HepG2 (cell line): ENCODE results near the gene ANKLE1. TPM values are rescaled to one million over a fixed set of nuclear protein-coding genes. Genes with fewer than 3 reads are reported as not detected.

Experiments
- ATAC-seq: fragments of 200-7000 bp; cut with Tn5 transposase; 3 replicates; pipeline ENCODE4 v1.9.1; 2020; ENCODE audit warnings: mild to moderate bottlenecking, moderate library complexity
- BruUV-seq: library from RNA; stranded (reverse); fragments of 400-500 nt; replicated peaks from 2 replicates; lab custom pipeline; 2021; lab: Mats Ljungman, UMichigan
- CTCF ChIA-PET: fragments of 300-600 bp; formaldehyde crosslinking; extraction: SDS; loops from one replicate; lab custom pipeline; 2021; ENCODE audit warnings: low total read pairs, inconsistent platforms, low intra/inter-chr PET ratio; lab: Yijun Ruan, JAX
- POLR2A ChIA-PET: fragments of 350-600 bp; sonication (Branson Sonifier 250); formaldehyde crosslinking; loops from one replicate; lab custom pipeline; 2020; ENCODE audit warnings: antibody characterized with exemption, inconsistent platforms; lab: Yijun Ruan, JAX
- DNase-seq: peaks from one replicate; pipeline ENCODE4 v3.0.0-alpha.2; 2015; ENCODE audit warnings: low spot score
- FAIRE-seq: peaks from 3 replicates; lab custom pipeline; 2011; peaks lifted over from hg19 to GRCh38; lab: Jason Lieb, UNC
- H2AFZ ChIP-seq: one replicate; pipeline ENCODE4 v1.6.1; 2011; ENCODE audit warnings: low read length, inconsistent platforms
- H3K27ac ChIP-seq: fragments of 300-600 bp; 3 replicates; pipeline ENCODE4 v1.8.0; 2011; ENCODE audit warnings: mixed run types, mild to moderate bottlenecking, mixed read lengths, low read length, inconsistent platforms; ENCODE audit not compliant: insufficient read depth; ENCODE audit errors: extremely low read length
- H3K27me3 ChIP-seq, 2 experiments: fragments of 200-600 bp in 1 of 2; 2 replicates in 1 of 2; 3 replicates in 1 of 2; pipeline versions ENCODE4 v1.6.0 to v1.8.0; 2011; ENCODE audit warnings: low read length in 2 of 2, mild to moderate bottlenecking in 2 of 2, moderate library complexity in 2 of 2, inconsistent platforms in 1 of 2; ENCODE audit not compliant: insufficient read depth in 2 of 2, control insufficient read depth in 1 of 2
- H3K36me3 ChIP-seq, 2 experiments: fragments of 200-600 bp in 1 of 2; replicated peaks in 1 of 2; 2 replicates in 1 of 2; 3 replicates in 1 of 2; pipeline versions ENCODE4 v1.5.1 to v1.8.0; 2011; ENCODE audit warnings: low read length in 2 of 2, inconsistent platforms in 1 of 2; ENCODE audit not compliant: insufficient read depth in 2 of 2, control insufficient read depth in 1 of 2
- H3K4me1 ChIP-seq: 2 replicates; pipeline ENCODE4 v1.5.1; 2012; ENCODE audit warnings: low read length, inconsistent platforms; ENCODE audit not compliant: insufficient read depth
- H3K4me2 ChIP-seq: 2 replicates; pipeline ENCODE4 v1.6.0; 2011; ENCODE audit warnings: low read depth, low read length, inconsistent platforms
- H3K4me3 ChIP-seq, 3 experiments: fragments of 200-600 bp in 1 of 3; sonication (generic), shearing (Covaris generic) in 1 of 3; replicated peaks in 1 of 3; 2 replicates each; pipeline ENCODE4 v1.5.1; 2011 to 2016; ENCODE audit warnings: low read length in 3 of 3, inconsistent platforms in 2 of 3, low read depth in 2 of 3, mild to moderate bottlenecking in 2 of 3, control low read depth in 1 of 3, mixed read lengths in 1 of 3; ENCODE audit not compliant: insufficient read depth in 1 of 3
- H3K79me2 ChIP-seq: one replicate; pipeline ENCODE4 v1.6.1; 2011; ENCODE audit warnings: low read length, inconsistent platforms; ENCODE audit not compliant: insufficient read depth
- H3K9ac ChIP-seq: 2 replicates; pipeline ENCODE4 v1.6.0; 2011; ENCODE audit warnings: mild to moderate bottlenecking, low read depth, low read length, inconsistent platforms; ENCODE audit not compliant: insufficient read depth
- H3K9me3 ChIP-seq: 2 replicates; pipeline ENCODE4 v1.5.1; 2012; ENCODE audit warnings: mild to moderate bottlenecking, low read length
- H4K20me1 ChIP-seq: 2 replicates; pipeline ENCODE4 v1.6.0; 2011; ENCODE audit warnings: inconsistent platforms, mild to moderate bottlenecking, low read length, moderate library complexity; ENCODE audit not compliant: insufficient read depth
- ARNT ChIP-seq: fragments of 450-650 bp; IDR thresholded peaks from 2 replicates; pipeline ENCODE4 v1.6.1; 2017
- ATM ChIP-seq: fragments of 450-650 bp; IDR thresholded peaks from 2 replicates; pipeline ENCODE4 v1.7.1; 2017; ENCODE audit warnings: mild to moderate bottlenecking, borderline replicate concordance
- CC2D1A ChIP-seq: sonication (generic); formaldehyde crosslinking; IDR thresholded peaks from 2 replicates; pipeline ENCODE4 v1.8.1; 2023; ENCODE audit warnings: mild to moderate bottlenecking, missing genetic modification reagents
- EHMT2 ChIP-seq: fragments of 200-600 bp; sonication (generic); IDR thresholded peaks from 2 replicates; pipeline ENCODE4 v1.7.0; 2017; ENCODE audit warnings: antibody characterized with exemption, low read depth, low read length, borderline replicate concordance
- HMG20A ChIP-seq: IDR thresholded peaks from 2 replicates; pipeline ENCODE4 v1.6.1; 2016; ENCODE audit warnings: borderline replicate concordance
- PAX8 ChIP-seq: sonication (generic); formaldehyde crosslinking; IDR thresholded peaks from 2 replicates; pipeline ENCODE4 v1.8.0; 2022; ENCODE audit warnings: mild to moderate bottlenecking, missing genetic modification reagents, borderline replicate concordance
- SRF ChIP-seq: IDR thresholded peaks from 2 replicates; pipeline ENCODE4 v1.6.1; 2011; ENCODE audit warnings: mild to moderate bottlenecking, low read depth, low read length, moderate library complexity
- SRSF1 ChIP-seq: fragments of 200-400 bp; formaldehyde crosslinking; optimal IDR thresholded peaks from 2 replicates; pipeline ENCODE3; 2017; ENCODE audit warnings: mild to moderate bottlenecking, low read depth, low read length, moderate library complexity
- TRIM24 ChIP-seq: sonication (generic); formaldehyde crosslinking; IDR thresholded peaks from 2 replicates; pipeline ENCODE4 v1.8.0; 2022; ENCODE audit warnings: mild to moderate bottlenecking, missing genetic modification reagents
- ZC3H13 ChIP-seq: sonication (generic); formaldehyde crosslinking; IDR thresholded peaks from 2 replicates; pipeline ENCODE4 v1.8.1; 2023; ENCODE audit warnings: mild to moderate bottlenecking, missing genetic modification reagents, moderate library complexity
- ZFP41 ChIP-seq: sonication (generic); formaldehyde crosslinking; IDR thresholded peaks from 2 replicates; pipeline ENCODE4 v1.4.0; 2020; ENCODE audit warnings: mild to moderate bottlenecking, missing genetic modification reagents, borderline replicate concordance
- WGBS: methylation state at CpG from one replicate; pipeline ENCODE4 v1.1.6; 2017; ENCODE audit warnings: low lambda C conversion rate; 5-methylcytosine and 5-hydroxymethylcytosine counted together
- in situ Hi-C: cut with HindIII; loops from 2 replicates; pipeline ENCODE4 v1.10.0; 2017; ENCODE audit warnings: low pct_unique_long_range_greater_than_20kb; ENCODE audit not compliant: extremely low pct_ligation_motif_present
- intact Hi-C: fragments of 100-400 bp; cut with micrococcal nuclease; formaldehyde crosslinking; loops from one replicate; pipeline ENCODE4 v1.10.0; 2022; ENCODE audit not compliant: unreplicated experiment
- polyA plus RNA-seq, 8 experiments: library from polyadenylated mRNA; depleted of rRNA in 3 of 8; stranded (reverse) in 7 of 8; unstranded in 1 of 8; fragments of >200 nt; fragmentation: Illumina TruSeq in 4 of 8; extraction: Trizol in 4 of 8; gene quantifications; 2 replicates each; pipeline versions ENCODE4 v1.2.1 to v1.2.3, GENCODE V29; 2011 to 2016; ENCODE audit warnings: low read depth in 4 of 8, missing spikeins in 1 of 8, mixed read lengths in 1 of 8; ENCODE audit not compliant: insufficient read depth in 1 of 8
- total RNA-seq, 5 experiments: library from RNA; depleted of rRNA; stranded (reverse); fragments of >200 nt; fragmentation: Illumina TruSeq; extraction: Trizol; gene quantifications; 2 replicates each; pipeline ENCODE4 v1.2.3, GENCODE V29; 2016; ENCODE audit warnings: low read depth in 1 of 5
- TF ChIP-seq, protein P1 (sequence below): sonication (generic); formaldehyde crosslinking; IDR thresholded peaks from 2 replicates; pipeline ENCODE4 v1.5.1; 2020; ENCODE audit warnings: missing genetic modification reagents, mild to moderate bottlenecking, borderline replicate concordance
- TF ChIP-seq, protein P2 (sequence below): sonication (generic); formaldehyde crosslinking; IDR thresholded peaks from 2 replicates; pipeline ENCODE4 v1.4.0; 2020; ENCODE audit warnings: missing genetic modification reagents, borderline replicate concordance
- TF ChIP-seq, protein P3 (sequence below): sonication (generic); formaldehyde crosslinking; IDR thresholded peaks from 2 replicates; pipeline ENCODE4 v1.5.0; 2020; ENCODE audit warnings: mild to moderate bottlenecking, missing genetic modification reagents
- TF ChIP-seq, protein P4 (sequence below): sonication (generic); formaldehyde crosslinking; IDR thresholded peaks from 2 replicates; pipeline ENCODE4 v1.4.0; 2020; ENCODE audit warnings: missing genetic modification reagents, mild to moderate bottlenecking, borderline replicate concordance

Gene ANKLE1
- total and polyA plus RNA-seq, 2 of the 13 experiments (the other 11 are each of a cell fraction or from before 2014, with no cell fraction given), result 0.69 to 1.5 TPM

DNA sequence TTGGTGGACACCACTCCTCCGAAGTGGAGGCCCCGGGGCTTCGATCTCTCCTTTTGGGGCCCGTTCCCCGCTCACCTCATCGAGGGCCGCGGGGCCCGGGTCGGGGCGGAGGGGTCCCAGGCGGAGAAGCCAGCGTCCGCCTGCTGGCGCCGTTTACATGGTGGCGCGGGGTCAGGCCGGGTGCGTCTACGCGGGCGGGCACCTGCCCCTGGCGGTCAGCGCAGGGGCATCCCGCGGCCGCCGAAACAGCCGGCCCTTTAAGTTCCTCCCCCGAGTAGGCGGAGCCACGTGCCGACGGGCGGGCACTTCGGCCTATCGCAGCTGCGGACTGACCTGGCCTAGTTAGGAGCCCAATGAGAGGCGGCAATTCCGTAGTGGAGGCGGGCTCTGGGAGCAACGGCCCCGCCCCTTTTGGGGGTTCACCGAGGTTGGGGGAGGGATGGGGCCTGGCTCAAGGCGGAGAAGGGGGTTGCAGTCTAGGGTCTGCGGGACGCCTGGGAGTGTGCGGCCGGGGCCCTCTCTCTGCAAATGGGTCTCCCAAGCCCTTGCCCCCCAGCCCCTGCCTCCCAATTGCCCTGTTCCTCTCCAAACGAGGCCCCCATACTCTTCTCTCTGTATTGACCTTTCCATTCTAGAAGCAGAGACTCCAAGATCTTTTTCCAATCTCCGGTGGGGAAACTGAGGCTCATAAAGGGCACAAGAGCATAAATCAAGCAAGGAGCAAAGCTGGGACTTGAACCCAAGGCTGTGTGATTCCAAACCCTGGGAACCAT, 21.7 kb downstream of the ANKLE1 start, which contains the start of gene ABHD8:
ABHD8 (minus strand) TSS at position 259 of the 773 bp plus-strand sequence. CDS start 1,809 bp downstream, outside the sequence.
- no TSS peak for BruUV-seq
- peak within 1 kb of the TSS; percentile 97 for H3K4me2 ChIP-seq
- H4K20me1 ChIP-seq, result no peaks in the 10 kb centered on the region
- 0% methylated on average over 9 of the region's 52 CpGs for WGBS
- H2AFZ ChIP-seq, result peak within 1 kb of the TSS; percentile 35
- H3K4me3 ChIP-seq, result peak within 1 kb of the TSS; percentile 81 to 88 (median 81)
- H3K27ac ChIP-seq, result peak within 1 kb of the TSS; percentile 57
- ATAC-seq, result peak; percentile 88
- ChIA-PET POLR2A (interaction anchor here (0.6 to 1.8 kb wide), 5 partner anchors 48 to 88 kb away, joined by 3 to 6 read pairs (median 3); partner anchors contain the start of gene USE1), CTCF (no interaction called here)
- intact Hi-C loops (loop anchor here (1.0 kb wide), 1 partner anchor 88 kb away; the partner anchor contains the start of gene USE1), in situ Hi-C loops (no loop called here)
- peaks cover 3% of the 10 kb centered on the region for H3K79me2 ChIP-seq
- H3K27me3 ChIP-seq, result no peaks in the 10 kb centered on the region
- H3K9me3 ChIP-seq, result peaks cover 1% of the 10 kb centered on the region; the same call in 1 of the 2 replicates
- H3K36me3 ChIP-seq, result peaks cover 0 to 3% of the 10 kb centered on the region in 2 experiments; a peak in 1 of 5 replicates
- peak; percentile 93 for DNase-seq
- peak within 1 kb of the TSS; percentile 76 for H3K9ac ChIP-seq
- peaks cover 33% of the 10 kb centered on the region for H3K4me1 ChIP-seq
- FAIRE-seq, result peak; percentile 36
- no peak for TF ChIP-seq SRSF1
- TF ChIP-seq, protein P1, sequence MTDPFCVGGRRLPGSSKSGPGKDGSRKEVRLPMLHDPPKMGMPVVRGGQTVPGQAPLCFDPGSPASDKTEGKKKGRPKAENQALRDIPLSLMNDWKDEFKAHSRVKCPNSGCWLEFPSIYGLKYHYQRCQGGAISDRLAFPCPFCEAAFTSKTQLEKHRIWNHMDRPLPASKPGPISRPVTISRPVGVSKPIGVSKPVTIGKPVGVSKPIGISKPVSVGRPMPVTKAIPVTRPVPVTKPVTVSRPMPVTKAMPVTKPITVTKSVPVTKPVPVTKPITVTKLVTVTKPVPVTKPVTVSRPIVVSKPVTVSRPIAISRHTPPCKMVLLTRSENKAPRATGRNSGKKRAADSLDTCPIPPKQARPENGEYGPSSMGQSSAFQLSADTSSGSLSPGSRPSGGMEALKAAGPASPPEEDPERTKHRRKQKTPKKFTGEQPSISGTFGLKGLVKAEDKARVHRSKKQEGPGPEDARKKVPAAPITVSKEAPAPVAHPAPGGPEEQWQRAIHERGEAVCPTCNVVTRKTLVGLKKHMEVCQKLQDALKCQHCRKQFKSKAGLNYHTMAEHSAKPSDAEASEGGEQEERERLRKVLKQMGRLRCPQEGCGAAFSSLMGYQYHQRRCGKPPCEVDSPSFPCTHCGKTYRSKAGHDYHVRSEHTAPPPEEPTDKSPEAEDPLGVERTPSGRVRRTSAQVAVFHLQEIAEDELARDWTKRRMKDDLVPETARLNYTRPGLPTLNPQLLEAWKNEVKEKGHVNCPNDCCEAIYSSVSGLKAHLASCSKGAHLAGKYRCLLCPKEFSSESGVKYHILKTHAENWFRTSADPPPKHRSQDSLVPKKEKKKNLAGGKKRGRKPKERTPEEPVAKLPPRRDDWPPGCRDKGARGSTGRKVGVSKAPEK, result no peak
- no peak for TF ChIP-seq EHMT2
- TF ChIP-seq, protein P2, sequence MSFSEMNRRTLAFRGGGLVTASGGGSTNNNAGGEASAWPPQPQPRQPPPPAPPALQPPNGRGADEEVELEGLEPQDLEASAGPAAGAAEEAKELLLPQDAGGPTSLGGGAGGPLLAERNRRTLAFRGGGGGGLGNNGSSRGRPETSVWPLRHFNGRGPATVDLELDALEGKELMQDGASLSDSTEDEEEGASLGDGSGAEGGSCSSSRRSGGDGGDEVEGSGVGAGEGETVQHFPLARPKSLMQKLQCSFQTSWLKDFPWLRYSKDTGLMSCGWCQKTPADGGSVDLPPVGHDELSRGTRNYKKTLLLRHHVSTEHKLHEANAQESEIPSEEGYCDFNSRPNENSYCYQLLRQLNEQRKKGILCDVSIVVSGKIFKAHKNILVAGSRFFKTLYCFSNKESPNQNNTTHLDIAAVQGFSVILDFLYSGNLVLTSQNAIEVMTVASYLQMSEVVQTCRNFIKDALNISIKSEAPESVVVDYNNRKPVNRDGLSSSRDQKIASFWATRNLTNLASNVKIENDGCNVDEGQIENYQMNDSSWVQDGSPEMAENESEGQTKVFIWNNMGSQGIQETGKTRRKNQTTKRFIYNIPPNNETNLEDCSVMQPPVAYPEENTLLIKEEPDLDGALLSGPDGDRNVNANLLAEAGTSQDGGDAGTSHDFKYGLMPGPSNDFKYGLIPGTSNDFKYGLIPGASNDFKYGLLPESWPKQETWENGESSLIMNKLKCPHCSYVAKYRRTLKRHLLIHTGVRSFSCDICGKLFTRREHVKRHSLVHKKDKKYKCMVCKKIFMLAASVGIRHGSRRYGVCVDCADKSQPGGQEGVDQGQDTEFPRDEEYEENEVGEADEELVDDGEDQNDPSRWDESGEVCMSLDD (CRISPR knock-in tag), result no peak
- TF ChIP-seq ARNT, result no peak
- no peak for TF ChIP-seq ZFP41
- TF ChIP-seq, protein P3, sequence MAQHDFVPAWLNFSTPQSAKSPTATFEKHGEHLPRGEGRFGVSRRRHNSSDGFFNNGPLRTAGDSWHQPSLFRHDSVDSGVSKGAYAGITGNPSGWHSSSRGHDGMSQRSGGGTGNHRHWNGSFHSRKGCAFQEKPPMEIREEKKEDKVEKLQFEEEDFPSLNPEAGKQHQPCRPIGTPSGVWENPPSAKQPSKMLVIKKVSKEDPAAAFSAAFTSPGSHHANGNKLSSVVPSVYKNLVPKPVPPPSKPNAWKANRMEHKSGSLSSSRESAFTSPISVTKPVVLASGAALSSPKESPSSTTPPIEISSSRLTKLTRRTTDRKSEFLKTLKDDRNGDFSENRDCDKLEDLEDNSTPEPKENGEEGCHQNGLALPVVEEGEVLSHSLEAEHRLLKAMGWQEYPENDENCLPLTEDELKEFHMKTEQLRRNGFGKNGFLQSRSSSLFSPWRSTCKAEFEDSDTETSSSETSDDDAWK (CRISPR knock-in tag), result no peak
- TF ChIP-seq HMG20A (CRISPR knock-in tag), result no peak
- TF ChIP-seq ATM, result no peak
- no peak for TF ChIP-seq CC2D1A
- TF ChIP-seq ZC3H13 (CRISPR knock-in tag), result no peak
- 0 out of 2 replicates have a peak, but pooled peaks have one; percentile 3 for TF ChIP-seq SRF
- TF ChIP-seq, protein P4, sequence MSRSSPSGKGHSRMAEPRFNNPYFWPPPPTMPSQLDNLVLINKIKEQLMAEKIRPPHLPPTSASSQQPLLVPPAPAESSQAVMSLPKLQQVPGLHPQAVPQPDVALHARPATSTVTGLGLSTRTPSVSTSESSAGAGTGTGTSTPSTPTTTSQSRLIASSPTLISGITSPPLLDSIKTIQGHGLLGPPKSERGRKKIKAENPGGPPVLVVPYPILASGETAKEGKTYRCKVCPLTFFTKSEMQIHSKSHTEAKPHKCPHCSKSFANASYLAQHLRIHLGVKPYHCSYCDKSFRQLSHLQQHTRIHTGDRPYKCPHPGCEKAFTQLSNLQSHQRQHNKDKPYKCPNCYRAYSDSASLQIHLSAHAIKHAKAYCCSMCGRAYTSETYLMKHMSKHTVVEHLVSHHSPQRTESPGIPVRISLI, result no peak
- no peak for TF ChIP-seq PAX8
- no peak for TF ChIP-seq TRIM24
